T-helper 1 cell (primary cell): ENCODE data around the gene SLAMF1.
"Not testable (repeated sequence)": the region's sequence is repeated elsewhere in the genome, so short reads cannot be mapped to it uniquely, and the experiment has no call there.

ENCODE experiments used
- DNase-seq, 5 donors: peaks; one replicate each; pipeline ENCODE4 v3.0.0-alpha.2; 2012 to 2020
- total RNA-seq, 4 donors: gene quantifications; one replicate each; lab custom pipeline; 2026; lab: John Stamatoyannopoulos, UW

The SLAMF1 gene
- 59.7 to 99.6 (median 85.1) reads per million in 4 donors for total RNA-seq

DNA sequence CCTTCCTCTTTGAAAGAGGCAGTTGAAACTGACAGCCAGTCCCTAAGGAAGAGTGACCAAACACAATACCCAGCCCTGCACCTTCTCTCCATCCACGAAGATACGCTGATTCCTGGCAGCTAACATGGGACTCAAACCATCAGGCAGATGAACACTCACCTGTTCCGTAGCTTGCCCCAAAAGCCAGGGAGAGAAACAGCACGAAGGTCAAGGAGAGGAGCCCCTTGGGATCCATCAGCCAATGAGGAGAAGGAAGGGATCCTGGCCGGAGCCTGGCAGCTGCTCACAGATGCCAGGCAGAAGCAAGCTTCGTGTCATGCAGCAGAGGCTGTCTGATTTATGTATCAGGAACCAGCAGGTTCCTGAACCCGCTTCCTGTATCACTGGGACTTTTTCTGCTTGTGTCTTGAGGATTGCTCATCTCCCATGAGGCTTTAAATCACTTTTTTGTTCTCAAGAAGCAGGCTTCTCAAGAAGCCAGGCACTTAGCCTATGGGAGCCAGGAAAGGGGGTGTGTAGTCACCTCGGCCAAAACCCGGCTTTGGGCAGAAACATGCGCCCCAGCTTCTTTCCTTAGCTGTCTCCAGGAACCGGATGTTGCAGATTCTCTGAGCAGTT lies at the start of gene SLAMF1:
TSS of gene SLAMF1 (minus strand) at position 334 of the 618 bp plus-strand sequence. CDS start at position 235, 99 bp downstream.
- DNase-seq = peak in 2 of 5 donors; percentile 18 to 62

GRCh38 chr1:160692390-160692789 lies 45.5 kb upstream of the SLAMF1 start:
- DNase-seq = not testable (repeated sequence)

GRCh38 chr1:160685266-160685665 lies 38.4 kb upstream of the SLAMF1 start:
- DNase-seq = peak in 1 of 5 donors; percentile 77

GRCh38 chr1:160682983-160683865 lies 36.4 kb upstream of the SLAMF1 start:
- peak in 1 of 5 donors; percentile 85 for DNase-seq

DNA sequence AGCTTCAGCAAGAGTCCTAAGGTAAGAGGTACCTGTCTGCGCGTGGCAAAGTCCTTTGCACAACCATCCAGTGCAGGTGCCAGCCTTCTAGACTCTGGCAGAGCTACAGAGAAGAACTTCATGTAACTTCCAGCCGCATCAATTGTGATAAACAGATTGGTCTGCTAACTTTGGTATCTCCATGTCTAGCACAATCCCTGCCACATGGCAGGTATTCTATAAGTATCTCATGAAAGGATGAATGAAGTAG lies 35.0 kb upstream of the SLAMF1 start:
- DNase-seq = no peak

GRCh38 chr1:160681066-160681890 lies 34.4 kb upstream of the SLAMF1 start:
- DNase-seq = peak; percentile 62 to 91 (median 79)

- no peak for DNase-seq
These were observed 33.6 kb upstream of the SLAMF1 start for GRCh38 chr1:160680399-160680798.

GRCh38 chr1:160679893-160680292 lies 33.0 kb upstream of the SLAMF1 start:
- DNase-seq = no peak

DNA sequence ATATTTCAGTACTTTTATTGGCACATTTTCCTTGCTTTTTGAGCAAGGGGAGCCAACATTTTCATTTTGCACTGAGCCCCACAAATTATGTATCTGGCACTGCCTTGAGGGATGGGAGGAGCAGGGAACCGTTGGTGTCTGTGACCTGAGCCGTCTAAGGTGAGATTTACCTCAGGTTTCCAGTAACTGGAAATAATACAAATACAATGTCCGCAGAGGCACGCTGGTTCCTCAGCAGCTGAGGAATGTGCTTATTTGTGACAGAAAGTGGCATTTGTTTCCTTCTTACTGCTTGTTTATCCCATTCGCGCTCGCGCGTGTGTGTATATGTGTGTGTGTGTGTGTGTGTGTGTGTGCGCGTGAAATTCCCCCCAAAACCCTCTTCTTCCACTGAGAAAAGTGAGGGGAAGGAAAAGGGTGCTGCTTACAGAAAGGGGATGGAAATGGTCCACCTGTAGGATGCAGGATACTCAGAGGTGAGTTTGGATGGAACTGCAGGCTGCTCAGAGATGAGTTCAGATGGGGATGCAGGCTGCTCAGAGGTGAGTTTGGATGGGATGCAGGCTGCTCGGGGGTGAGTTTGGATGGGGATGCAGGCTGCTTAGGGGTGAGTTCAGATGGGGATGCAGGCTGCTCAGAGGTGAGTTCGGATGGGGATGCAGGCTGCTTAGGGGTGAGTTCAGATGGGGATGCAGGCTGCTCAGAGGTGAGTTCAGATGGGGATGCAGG lies 30.2 kb upstream of the SLAMF1 start:
- no peak for DNase-seq

GRCh38 chr1:160675641-160676410 lies 29.0 kb upstream of the SLAMF1 start:
- peak; percentile 32 to 84 (median 59) for DNase-seq

DNA sequence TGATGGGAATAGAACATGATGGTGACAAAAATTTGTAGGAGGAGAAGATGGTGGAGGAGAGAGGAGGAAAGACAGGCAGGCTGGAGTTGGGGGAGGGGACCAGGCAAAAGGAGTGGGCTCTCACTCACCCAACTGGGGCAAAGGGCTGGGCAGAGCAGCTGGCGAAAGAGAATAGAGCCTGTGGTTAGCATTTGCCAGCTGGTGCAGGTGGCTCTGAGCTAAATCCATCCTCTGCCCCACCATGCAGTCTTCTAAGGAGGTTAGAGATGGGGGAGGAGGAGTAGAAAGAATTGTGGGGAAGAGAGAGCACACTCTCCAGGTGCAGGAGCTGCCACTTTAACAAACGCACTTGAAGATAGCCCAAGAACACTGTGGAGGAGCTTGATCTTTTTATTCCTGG lies 27.6 kb upstream of the SLAMF1 start:
- DNase-seq = no peak

DNA sequence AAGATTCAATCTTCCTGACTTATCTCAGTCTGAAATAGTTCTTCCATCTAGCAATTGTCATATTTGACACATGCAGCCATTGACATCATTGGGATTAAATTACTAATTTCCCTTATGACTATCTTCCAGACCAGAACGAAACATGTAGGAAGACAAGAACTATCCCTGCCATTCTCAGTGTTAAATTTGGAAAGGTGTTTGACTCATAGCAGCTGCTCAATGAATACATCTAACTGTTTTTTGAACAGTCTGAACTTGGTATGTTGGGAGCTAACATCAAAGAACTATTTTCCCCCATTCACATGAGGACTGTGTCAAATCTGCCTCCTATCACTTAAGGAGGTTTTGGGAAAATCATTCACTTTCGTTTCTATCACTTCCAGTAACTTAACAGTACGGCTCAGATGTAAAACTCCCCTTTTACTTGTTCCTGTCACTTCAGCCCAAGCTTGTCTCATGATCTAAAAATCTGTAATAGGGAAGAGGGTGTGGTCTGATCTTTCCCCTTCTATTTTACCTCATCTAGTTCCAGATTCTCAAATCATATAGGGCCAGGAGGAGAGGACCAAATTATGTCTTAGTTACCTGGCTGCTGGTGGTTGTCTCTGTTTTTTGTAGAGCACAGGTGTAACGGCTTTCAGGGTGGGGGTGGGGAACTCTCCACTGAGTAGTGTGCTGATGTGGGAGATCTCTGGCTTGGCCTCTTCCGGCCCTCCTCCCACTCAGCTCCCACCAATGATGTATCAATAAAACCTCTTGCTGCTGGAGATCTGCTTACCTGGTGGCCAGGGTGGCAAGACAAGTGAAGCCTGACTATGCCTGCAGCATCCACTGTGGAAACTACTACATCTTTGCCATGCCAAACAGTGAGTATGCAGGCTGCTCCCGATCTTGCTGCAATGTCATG lies 26.2 kb upstream of the SLAMF1 start:
- peak in 2 of 5 donors; percentile 13 to 54 for DNase-seq

- no peak for DNase-seq
These were observed 25.0 kb upstream of the SLAMF1 start for GRCh38 chr1:160671603-160672517.

DNA sequence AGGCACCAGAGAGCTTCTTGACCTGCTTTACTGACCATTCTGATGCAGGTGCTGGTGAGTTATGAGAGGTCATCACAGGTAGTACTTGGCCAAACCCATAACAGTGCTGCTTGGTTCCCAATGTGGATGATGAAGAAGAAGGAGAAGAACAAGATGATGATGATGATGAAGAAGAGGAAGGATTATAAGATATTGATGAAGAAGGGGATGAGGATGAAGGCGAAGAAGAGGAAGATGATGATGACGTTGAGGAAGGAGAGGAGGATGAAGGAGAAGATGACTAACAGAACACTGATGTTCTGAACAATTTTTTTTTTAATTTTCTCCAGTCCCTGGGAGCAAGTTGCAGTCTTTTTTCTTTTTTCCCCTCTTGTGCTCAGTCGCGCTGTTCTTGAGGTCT lies 23.9 kb upstream of the SLAMF1 start:
- DNase-seq = no peak

- DNase-seq = no peak
These were observed 23.0 kb upstream of the SLAMF1 start for GRCh38 chr1:160669802-160670201.

DNA sequence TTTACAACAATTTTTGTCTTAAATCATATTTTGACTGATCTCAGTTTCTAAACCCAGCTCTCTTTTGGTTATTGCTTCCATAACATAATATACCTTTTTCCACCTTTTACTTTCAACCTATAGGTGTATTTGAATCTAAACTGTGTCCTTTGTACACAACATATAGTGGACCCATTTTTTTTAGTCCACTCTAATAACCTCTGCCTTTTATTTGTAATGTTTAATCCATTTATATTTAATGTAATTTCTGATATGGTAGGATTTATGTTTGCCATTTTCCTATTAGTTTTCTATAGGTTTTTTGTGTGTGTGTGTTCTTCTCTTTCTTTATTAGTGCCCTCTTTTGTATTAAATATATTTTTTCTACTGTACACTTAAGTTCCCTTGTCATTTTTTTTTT lies 22.4 kb upstream of the SLAMF1 start:
- no peak for DNase-seq

GRCh38 chr1:160667896-160668295 lies 21.1 kb upstream of the SLAMF1 start:
- DNase-seq = no peak

DNA sequence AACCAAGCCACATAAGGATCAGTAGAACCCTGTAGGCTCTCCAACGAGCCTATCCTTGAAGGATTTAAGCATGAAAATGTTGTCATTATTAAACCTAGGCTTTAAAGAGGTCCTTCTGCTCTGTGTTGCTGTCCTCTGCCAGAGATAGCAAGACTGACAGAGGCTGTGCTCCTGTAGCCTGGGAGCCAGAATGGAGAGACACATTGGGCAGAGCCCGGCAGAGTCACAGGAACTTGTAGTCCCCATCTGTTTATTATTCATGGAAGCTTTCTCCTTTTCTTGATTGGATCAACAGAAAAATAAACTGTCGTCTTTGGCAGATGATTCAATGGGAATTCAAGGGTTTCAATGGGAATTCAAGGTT lies 19.2 kb upstream of the SLAMF1 start:
- DNase-seq = no peak

DNA sequence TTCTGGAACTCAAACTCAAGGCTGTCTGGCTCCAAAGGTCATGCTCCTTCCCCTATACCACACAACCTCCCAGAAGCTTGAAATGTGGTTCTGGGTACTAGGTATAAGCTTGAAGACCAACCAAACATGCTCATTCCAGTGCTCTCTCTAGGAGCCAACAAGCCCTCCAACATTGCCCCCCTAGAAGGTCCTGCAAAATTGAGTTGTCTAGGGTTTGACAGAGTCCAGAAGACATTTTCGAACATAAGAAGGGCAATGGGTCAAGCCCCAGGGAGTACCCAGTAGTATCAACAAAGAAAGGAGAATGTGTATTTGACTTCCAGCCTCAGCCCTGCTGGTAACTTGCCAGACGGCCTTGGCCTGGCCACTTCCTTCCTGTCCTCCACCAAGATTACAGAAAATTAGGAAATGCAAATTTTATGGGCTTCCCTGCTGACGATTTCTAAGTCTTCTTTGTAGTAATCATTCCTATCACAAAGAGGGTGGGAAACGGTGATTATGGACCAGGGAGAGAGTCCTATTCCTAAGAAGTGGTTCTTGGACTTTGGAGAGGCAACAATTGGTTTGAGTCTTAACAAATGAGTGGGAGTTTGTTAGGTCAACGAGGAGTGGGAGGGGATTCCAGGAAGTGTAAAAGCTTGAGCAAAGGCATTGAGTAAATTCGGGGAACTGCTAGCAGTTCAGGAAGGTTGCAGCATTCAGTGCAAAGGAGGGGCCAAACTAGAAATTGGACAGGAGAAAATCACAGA lies 18.7 kb upstream of the SLAMF1 start:
- peak in 1 of 5 donors; percentile 74 for DNase-seq
